OCI-LY3 (cell line): ENCODE data around the gene MAD1L1.

ENCODE experiments used
- CTCF ChIP-seq: fragments of 200-600, 300-600 bp; sonication (generic); IDR thresholded peaks from 2 replicates; pipeline ENCODE4 v1.5.1; 2014; ENCODE audit warnings: antibody characterized with exemption, low read length, low read depth
- EZH2phosphoT487 ChIP-seq: fragments of 200-600 bp; shearing (Covaris generic); IDR thresholded peaks from 2 replicates; pipeline ENCODE4 v1.6.1; 2018; ENCODE audit warnings: antibody characterized with exemption, mixed run types, low read depth

GRCh38 chr7:2244404-2244995 lies 11.8 kb upstream of the MAD1L1 start:
- TF ChIP-seq CTCF (no peak), EZH2phosphoT487 (no peak)
